Measurements from ENCODE around the gene TRAPPC11.

The TRAPPC11 gene

DNA sequence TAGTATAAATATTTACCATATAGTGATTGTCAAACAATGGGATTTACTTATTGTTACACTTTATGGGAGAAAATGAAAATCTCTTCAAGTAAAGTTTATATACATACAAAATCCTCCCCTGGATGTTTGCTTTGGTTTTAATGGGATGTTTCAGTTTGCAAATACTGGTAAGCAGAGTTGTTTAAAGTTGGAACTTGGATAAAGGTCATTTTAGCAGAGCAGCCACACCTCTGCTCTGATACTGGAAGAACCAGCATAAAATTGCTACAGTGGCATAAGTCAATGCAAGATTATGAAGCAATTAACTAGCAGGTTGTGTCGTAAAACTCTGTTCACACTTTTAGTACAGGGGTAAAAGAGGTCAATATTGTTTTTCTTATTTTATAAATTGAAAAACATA, 101.2 kb downstream of the TRAPPC11 start:
- no peak for DNase-seq
